Measurements from ENCODE around the gene F5.

The F5 gene

GRCh38 chr1:169586395-169587255 lies at the start of gene F5:
Gene F5 (minus strand): TSS chr1:169586481. CDS start chr1:169586386, 95 bp downstream.
- DNase-seq, result peak; percentile 69

GRCh38 chr1:169634877-169635276 lies 48.6 kb upstream of the F5 start:
- DNase-seq, result no peak

GRCh38 chr1:169634145-169634544 lies 47.9 kb upstream of the F5 start:
- no peak for DNase-seq

GRCh38 chr1:169631249-169631648 lies 45.0 kb upstream of the F5 start:
- DNase-seq, result no peak

GRCh38 chr1:169630006-169630405 lies 43.7 kb upstream of the F5 start, which contains the start of gene SELP:
Gene SELP (minus strand): TSS chr1:169630124. CDS start chr1:169630074, 50 bp downstream.
- peak; percentile 15 for DNase-seq

- DNase-seq, result no peak
Observed at GRCh38 chr1:169624912-169625311, 38.6 kb upstream of the F5 start.

- peak; percentile 2 for DNase-seq
Observed at GRCh38 chr1:169624122-169624521, 37.8 kb upstream of the F5 start.

- DNase-seq, result no peak
Observed at GRCh38 chr1:169623132-169623926, 37.0 kb upstream of the F5 start.

- no peak for DNase-seq
Observed at GRCh38 chr1:169620565-169620964, 34.3 kb upstream of the F5 start.

- no peak for DNase-seq
Observed at GRCh38 chr1:169618367-169618766, 32.1 kb upstream of the F5 start.

GRCh38 chr1:169615803-169616202 lies 29.5 kb upstream of the F5 start:
- no peak for DNase-seq

- no peak for DNase-seq
Observed at GRCh38 chr1:169610858-169611257, 24.6 kb upstream of the F5 start.

- no peak for DNase-seq
Observed at GRCh38 chr1:169610108-169610507, 23.8 kb upstream of the F5 start.

- no peak for DNase-seq
Observed at GRCh38 chr1:169608226-169608625, 21.9 kb upstream of the F5 start.

GRCh38 chr1:169604781-169605560 lies 18.7 kb upstream of the F5 start:
- DNase-seq, result no peak

- peak; percentile 24 for DNase-seq
Observed at GRCh38 chr1:169601096-169601881, 15.0 kb upstream of the F5 start.

GRCh38 chr1:169595764-169596711 lies 9.8 kb upstream of the F5 start:
- peak; percentile 65 for DNase-seq

GRCh38 chr1:169594391-169594790 lies 8.1 kb upstream of the F5 start:
- no peak for DNase-seq

- no peak for DNase-seq
Observed at GRCh38 chr1:169590932-169591331, 4.7 kb upstream of the F5 start.

- no peak for DNase-seq
Observed at GRCh38 chr1:169588785-169589485, 2.7 kb upstream of the F5 start.

All from kidney glomerular epithelial cell (primary cell).